Caco-2 (cell line): ENCODE measurements around the gene STRBP. TPM values are rescaled to one million over a fixed set of nuclear protein-coding genes. Genes with fewer than 3 reads are reported as not detected.
A peak's percentile ranks its signal among the peaks of the same experiment; 100 is the strongest.

Experiments used
- BruUV-seq: library from RNA; stranded (reverse); fragments of 400-500 nt; replicated peaks from 2 replicates; lab custom pipeline; 2021; lab: Mats Ljungman, UMichigan
- CTCF ChIA-PET: fragments of 300-600 bp; sonication (Branson Sonifier 250); formaldehyde crosslinking; loops from one replicate; lab custom pipeline; 2022; ENCODE audit warnings: antibody characterized with exemption; lab: Charles Lee
- POLR2A ChIA-PET: fragments of 300-600 bp; sonication (Branson Sonifier 250); formaldehyde crosslinking; loops from one replicate; lab custom pipeline; 2022; ENCODE audit warnings: antibody characterized with exemption; lab: Charles Lee
- DNase-seq, 2 experiments: peaks; one replicate each; pipeline versions ENCODE4 v3.0.0 to v3.0.0-alpha.2; 2020 to 2022
- H3K27me3 ChIP-seq: replicated peaks from 2 replicates; pipeline ENCODE4 v1.6.0; 2011; ENCODE audit warnings: low read length; ENCODE audit not compliant: control insufficient read depth, insufficient read depth
- H3K36me3 ChIP-seq: 2 replicates; pipeline ENCODE4 v1.5.1; 2011; ENCODE audit warnings: low read length; ENCODE audit not compliant: control insufficient read depth, insufficient read depth
- H3K4me1 ChIP-seq: fragments of 250-450 bp; sonication (Bioruptor Pico); 2 replicates; pipeline ENCODE4 v1.5.1; 2020; ENCODE audit warnings: mild to moderate bottlenecking
- H3K4me3 ChIP-seq: 2 replicates; pipeline ENCODE4 v1.5.1; 2011; ENCODE audit warnings: low read depth, mild to moderate bottlenecking, control low read depth, low read length
- H3K9me3 ChIP-seq: fragments of 250-450 bp; sonication (Bioruptor Pico); 2 replicates; pipeline ENCODE4 v1.5.1; 2020; ENCODE audit warnings: mild to moderate bottlenecking, moderate library complexity
- H3K27ac Mint-ChIP-seq: one replicate; pipeline ENCODE4 v1.8.0; 2022; ENCODE audit warnings: mixed read lengths; ENCODE audit not compliant: unreplicated experiment
- H3K27me3 Mint-ChIP-seq: one replicate; pipeline ENCODE4 v1.8.0; 2022; ENCODE audit warnings: mixed read lengths; ENCODE audit not compliant: insufficient read depth, unreplicated experiment
- H3K36me3 Mint-ChIP-seq: one replicate; pipeline ENCODE4 v1.8.0; 2022; ENCODE audit warnings: mild to moderate bottlenecking, mixed read lengths; ENCODE audit not compliant: insufficient read depth, unreplicated experiment
- H3K4me1 Mint-ChIP-seq: one replicate; pipeline ENCODE4 v1.8.0; 2022; ENCODE audit warnings: low read depth, mixed read lengths; ENCODE audit not compliant: unreplicated experiment
- H3K4me3 Mint-ChIP-seq: one replicate; pipeline ENCODE4 v1.8.0; 2022; ENCODE audit warnings: mild to moderate bottlenecking, moderate library complexity, mixed read lengths; ENCODE audit not compliant: unreplicated experiment
- H3K9me3 Mint-ChIP-seq: one replicate; pipeline ENCODE4 v1.8.0; 2022; ENCODE audit warnings: mixed read lengths; ENCODE audit not compliant: unreplicated experiment
- intact Hi-C: fragments of 100-400 bp; cut with micrococcal nuclease; formaldehyde crosslinking; loops from one replicate; pipeline ENCODE4 v1.10.0; 2022; ENCODE audit not compliant: unreplicated experiment
- total RNA-seq: library from RNA; stranded (reverse); gene quantifications from 2 replicates; pipeline ENCODE4 v1.2.3, GENCODE V29; 2022
- TF ChIP-seq, protein P1 (sequence below), 2 experiments: fragments of 200-600 bp in 1 of 2; IDR thresholded peaks; 1 replicate in 1 of 2; 2 replicates in 1 of 2; pipeline versions ENCODE4 v1.5.1 to v1.8.0; 2011 to 2022; ENCODE audit warnings: antibody characterized with exemption in 1 of 2, control low read depth in 1 of 2, inconsistent platforms in 1 of 2, low read depth in 1 of 2, low read length in 1 of 2, mild to moderate bottlenecking in 1 of 2, moderate library complexity in 1 of 2; ENCODE audit not compliant: insufficient read depth in 1 of 2, severe bottlenecking in 1 of 2, unreplicated experiment in 1 of 2

The STRBP gene
- total RNA-seq, 1 experiment from 2014 or later = 43.5 TPM

DNA sequence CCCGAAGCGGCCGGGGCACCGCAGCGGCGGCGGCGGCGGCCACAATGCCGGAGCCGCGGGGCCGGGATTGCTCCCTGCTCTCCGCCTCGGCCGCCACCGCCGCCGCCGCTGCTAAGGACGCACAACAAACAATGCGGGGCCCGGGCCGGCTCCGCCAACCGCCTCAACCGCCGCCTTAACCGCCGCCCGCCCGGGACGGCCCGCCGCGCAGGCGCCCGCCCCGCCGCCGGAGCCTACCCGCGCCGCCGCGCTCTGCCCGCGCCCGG is 254 bp downstream of the STRBP start:
- intact Hi-C loops = no loop called here
- Mint-ChIP-seq H3K36me3 (no peaks in the 10 kb centered on the region), H3K4me1 (peaks cover 25% of the 10 kb centered on the region), H3K4me3 (peak overlapping the region; percentile 58), H3K27me3 (no peaks in the 10 kb centered on the region), H3K9me3 (no peaks in the 10 kb centered on the region), H3K27ac (no peak overlapping the region)
- POLR2A ChIA-PET = no interaction called here
- H3K4me3 ChIP-seq = peak overlapping the region; percentile 97
- TF ChIP-seq, protein P1, sequence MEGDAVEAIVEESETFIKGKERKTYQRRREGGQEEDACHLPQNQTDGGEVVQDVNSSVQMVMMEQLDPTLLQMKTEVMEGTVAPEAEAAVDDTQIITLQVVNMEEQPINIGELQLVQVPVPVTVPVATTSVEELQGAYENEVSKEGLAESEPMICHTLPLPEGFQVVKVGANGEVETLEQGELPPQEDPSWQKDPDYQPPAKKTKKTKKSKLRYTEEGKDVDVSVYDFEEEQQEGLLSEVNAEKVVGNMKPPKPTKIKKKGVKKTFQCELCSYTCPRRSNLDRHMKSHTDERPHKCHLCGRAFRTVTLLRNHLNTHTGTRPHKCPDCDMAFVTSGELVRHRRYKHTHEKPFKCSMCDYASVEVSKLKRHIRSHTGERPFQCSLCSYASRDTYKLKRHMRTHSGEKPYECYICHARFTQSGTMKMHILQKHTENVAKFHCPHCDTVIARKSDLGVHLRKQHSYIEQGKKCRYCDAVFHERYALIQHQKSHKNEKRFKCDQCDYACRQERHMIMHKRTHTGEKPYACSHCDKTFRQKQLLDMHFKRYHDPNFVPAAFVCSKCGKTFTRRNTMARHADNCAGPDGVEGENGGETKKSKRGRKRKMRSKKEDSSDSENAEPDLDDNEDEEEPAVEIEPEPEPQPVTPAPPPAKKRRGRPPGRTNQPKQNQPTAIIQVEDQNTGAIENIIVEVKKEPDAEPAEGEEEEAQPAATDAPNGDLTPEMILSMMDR (IDR thresholded peaks at IDR 0.05; ENCODE audit: insufficient read depth in 1 of 2, low read depth in 1 of 2, low read length in 1 of 2, severe bottlenecking in 1 of 2, unreplicated experiment in 1 of 2) = no peak
- H3K4me1 ChIP-seq = no peaks in the 10 kb centered on the region; the same call in 1 of the 2 replicates
- no peak for DNase-seq
- no peaks in the 10 kb centered on the region for H3K27me3 ChIP-seq
- H3K9me3 ChIP-seq = no peaks in the 10 kb centered on the region
- H3K36me3 ChIP-seq = no peaks in the 10 kb centered on the region
- CTCF ChIA-PET = no interaction called here
- BruUV-seq = no TSS peak

GRCh38 chr9:123267481-123268198 is 746 bp downstream of the STRBP start:
- Histone ChIP-seq H3K4me1 (no peaks in the 10 kb centered on the region; the same call in 1 of the 2 replicates), H3K27me3 (no peaks in the 10 kb centered on the region), H3K9me3 (no peaks in the 10 kb centered on the region), H3K4me3 (peak overlapping the region; percentile 97), H3K36me3 (no peaks in the 10 kb centered on the region)
- DNase-seq = peak in 1 of 2 experiments; percentile 15
- intact Hi-C loops = no loop called here
- CTCF ChIA-PET = no interaction called here
- Mint-ChIP-seq H3K27ac (no peak overlapping the region), H3K4me3 (peak overlapping the region; percentile 58), H3K9me3 (no peaks in the 10 kb centered on the region), H3K27me3 (no peaks in the 10 kb centered on the region), H3K4me1 (peaks cover 25% of the 10 kb centered on the region), H3K36me3 (no peaks in the 10 kb centered on the region)
- no TSS peak for BruUV-seq
- TF ChIP-seq, protein P1 (IDR thresholded peaks at IDR 0.05; ENCODE audit: insufficient read depth in 1 of 2, low read depth in 1 of 2, low read length in 1 of 2, severe bottlenecking in 1 of 2, unreplicated experiment in 1 of 2) = no peak
- POLR2A ChIA-PET = no interaction called here

GRCh38 chr9:123266655-123267399 is 1.6 kb downstream of the STRBP start:
- peak overlapping the region; percentile 97 for H3K4me3 ChIP-seq
- H3K9me3 ChIP-seq = no peaks in the 10 kb centered on the region
- H3K4me1 Mint-ChIP-seq = peaks cover 25% of the 10 kb centered on the region
- no peaks in the 10 kb centered on the region for H3K36me3 ChIP-seq
- intact Hi-C loops = no loop called here
- CTCF ChIA-PET = no interaction called here
- H3K27me3 ChIP-seq = no peaks in the 10 kb centered on the region
- TF ChIP-seq, protein P1 (IDR thresholded peaks at IDR 0.05; ENCODE audit: insufficient read depth in 1 of 2, low read depth in 1 of 2, low read length in 1 of 2, severe bottlenecking in 1 of 2, unreplicated experiment in 1 of 2) = no peak
- no peaks in the 10 kb centered on the region for H3K9me3 Mint-ChIP-seq
- no peak overlapping the region for H3K27ac Mint-ChIP-seq
- H3K4me3 Mint-ChIP-seq = peak overlapping the region; percentile 58
- BruUV-seq = no TSS peak
- H3K27me3 Mint-ChIP-seq = no peaks in the 10 kb centered on the region
- no peaks in the 10 kb centered on the region for H3K36me3 Mint-ChIP-seq
- no peak for DNase-seq
- no peaks in the 10 kb centered on the region; the same call in 1 of the 2 replicates for H3K4me1 ChIP-seq
- POLR2A ChIA-PET = interaction anchor here (0.5 kb wide), 1 partner anchor 142 kb away, joined by 4 read pairs; no protein-coding TSS in a partner anchor
